Suprapubic skin (tissue), 3 donors: ENCODE measurements around the gene KCNA1.

Experiments
- CTCF ChIP-seq, 2 donors: fragments of 200-600 bp in 1 of 2; fragments of 450-650 bp in 1 of 2; sonication (generic) in 1 of 2; IDR thresholded peaks; one replicate each; pipeline ENCODE4 v1.5.1; 2016 to 2019; ENCODE audit warnings: antibody characterized with exemption in 2 of 2, mild to moderate bottlenecking in 1 of 2, moderate library complexity in 1 of 2
- EP300 ChIP-seq: sonication (generic); formaldehyde crosslinking; IDR thresholded peaks from one replicate; pipeline ENCODE4 v1.6.1; 2017; ENCODE audit warnings: antibody characterized with exemption
- POLR2A ChIP-seq, 2 donors: fragments of 450-650 bp; IDR thresholded peaks; one replicate each; pipeline ENCODE4 v1.6.1; 2017; ENCODE audit warnings: antibody characterized with exemption in 2 of 2, mild to moderate bottlenecking in 2 of 2, moderate library complexity in 2 of 2

- no peak for TF ChIP-seq EP300
- no peak for TF ChIP-seq CTCF (IDR thresholded peaks at IDR 0.05)
- TF ChIP-seq POLR2A (IDR thresholded peaks at IDR 0.05) = no peak
Observed at GRCh38 chr12:4899364-4899763, 10.3 kb upstream of the KCNA1 start.
